D341Med (cell line): Measurements from ENCODE around the gene SLC29A4.
"Not testable (repeated sequence)": the region's sequence is repeated elsewhere in the genome, so short reads cannot be mapped to it uniquely, and the experiment has no call there.

Experiments
- DNase-seq: peaks from one replicate; pipeline ENCODE4 v3.0.0; 2012; ENCODE audit warnings: low spot score

The SLC29A4 gene, protein sequence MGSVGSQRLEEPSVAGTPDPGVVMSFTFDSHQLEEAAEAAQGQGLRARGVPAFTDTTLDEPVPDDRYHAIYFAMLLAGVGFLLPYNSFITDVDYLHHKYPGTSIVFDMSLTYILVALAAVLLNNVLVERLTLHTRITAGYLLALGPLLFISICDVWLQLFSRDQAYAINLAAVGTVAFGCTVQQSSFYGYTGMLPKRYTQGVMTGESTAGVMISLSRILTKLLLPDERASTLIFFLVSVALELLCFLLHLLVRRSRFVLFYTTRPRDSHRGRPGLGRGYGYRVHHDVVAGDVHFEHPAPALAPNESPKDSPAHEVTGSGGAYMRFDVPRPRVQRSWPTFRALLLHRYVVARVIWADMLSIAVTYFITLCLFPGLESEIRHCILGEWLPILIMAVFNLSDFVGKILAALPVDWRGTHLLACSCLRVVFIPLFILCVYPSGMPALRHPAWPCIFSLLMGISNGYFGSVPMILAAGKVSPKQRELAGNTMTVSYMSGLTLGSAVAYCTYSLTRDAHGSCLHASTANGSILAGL

DNA sequence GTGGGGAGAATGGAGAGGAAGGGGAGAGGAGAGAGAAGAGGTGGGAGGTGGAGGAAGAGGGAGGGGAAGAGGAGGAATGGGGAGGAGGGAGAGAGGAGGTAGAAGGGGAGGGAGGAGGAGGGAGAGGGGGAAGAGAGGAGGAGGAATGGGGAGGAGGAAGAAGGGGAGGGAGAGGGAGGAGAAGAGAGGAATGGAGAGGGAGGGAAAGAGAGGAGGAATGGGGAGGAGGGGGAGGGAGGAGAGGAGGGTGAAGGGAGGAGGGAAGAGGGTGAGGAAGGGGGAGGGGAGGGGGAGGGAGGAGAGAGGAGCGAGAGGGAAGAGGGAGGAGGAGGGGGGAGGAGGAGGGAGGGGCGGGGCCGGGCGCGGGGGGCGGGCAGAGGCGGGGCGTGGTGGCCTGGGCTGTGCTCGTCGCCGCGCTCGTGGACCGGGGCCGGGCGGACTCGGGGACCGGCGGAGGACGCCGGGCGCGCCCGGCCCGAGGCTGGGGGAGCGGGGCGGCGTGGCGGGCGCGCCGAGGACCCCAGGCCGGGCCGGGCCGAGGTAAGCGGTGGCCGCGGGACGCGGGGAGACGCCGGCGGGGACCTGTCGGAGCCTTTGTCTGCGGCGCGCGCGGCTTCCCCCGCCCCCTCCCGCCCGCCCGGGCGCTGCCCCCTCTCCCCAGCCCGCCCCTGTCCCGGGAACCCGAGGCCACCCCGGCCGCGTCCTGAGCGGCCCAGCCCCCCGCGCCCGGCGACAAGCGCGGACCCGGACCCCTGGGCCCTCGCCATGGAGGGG, at the start of gene SLC29A4:
TSS of gene SLC29A4 (plus strand) at position 401 of the 774 bp plus-strand sequence. CDS start 4,874 bp downstream, outside the sequence.
- DNase-seq = peak; percentile 79

DNA sequence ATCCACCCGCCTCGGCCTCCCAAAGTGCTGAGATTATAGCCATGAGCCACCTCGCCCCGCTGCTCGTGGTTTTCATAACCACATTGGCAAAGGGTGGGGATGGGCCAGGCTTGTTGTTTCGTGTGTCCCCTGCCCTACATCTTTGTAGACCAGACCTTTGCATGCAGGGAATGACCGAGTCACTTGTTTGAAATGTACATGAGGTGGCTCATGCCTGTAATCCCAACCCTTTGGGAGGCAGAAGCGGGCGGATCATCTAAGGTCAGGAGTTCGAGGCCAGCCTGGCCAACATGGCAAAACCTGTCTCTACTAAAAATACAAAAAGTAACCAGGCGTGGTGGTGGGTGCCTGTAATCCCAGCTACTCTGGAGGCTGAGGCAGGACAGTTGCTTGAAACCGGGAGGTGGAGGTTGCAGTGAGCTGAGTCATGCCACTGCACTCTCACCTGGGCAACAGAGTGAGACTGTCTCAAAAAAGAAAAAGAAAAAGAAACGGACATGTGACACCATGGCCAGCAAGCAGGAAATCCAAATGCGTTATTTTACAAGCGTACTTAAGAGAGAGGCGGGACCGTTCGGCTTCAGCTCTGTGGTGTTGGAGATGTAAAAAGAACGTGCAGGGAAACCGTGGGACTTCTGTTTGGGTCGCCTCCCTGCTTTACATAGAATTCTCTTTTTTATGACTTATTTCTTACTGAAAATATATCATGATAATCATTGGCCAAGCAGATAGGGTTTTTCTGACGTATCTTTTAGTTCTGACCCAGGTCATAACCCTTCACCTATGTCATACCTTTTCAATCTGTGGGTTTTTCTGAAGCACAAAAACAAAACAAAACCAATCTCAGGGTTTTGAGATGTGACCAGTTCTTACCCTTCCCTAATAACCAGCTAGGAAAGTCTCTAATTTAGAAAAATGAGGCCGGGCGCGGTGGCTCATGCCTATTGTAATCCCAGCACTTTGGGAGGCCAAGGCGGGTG, 47.6 kb upstream of the SLC29A4 start:
- DNase-seq = no peak

DNA sequence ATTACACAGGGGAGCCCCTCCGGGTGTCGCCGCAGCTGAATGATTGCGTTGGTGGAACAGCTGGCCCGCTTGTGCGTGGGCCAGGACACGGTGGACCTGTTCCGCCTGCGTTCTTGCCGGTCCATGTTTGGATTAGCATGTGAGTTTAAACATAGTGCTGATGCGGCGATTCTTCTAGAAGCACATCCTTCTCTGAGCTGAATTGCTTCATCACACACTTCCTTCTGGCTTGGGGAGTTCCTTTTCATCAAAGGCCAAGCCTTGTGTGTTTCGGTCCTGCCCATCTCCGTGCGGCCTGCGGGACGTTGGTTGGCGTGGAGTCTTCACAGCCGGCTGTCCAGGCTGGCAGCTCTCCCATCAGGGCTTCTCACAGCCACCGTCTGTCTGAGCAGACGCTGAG, 45.5 kb upstream of the SLC29A4 start:
- DNase-seq = no peak

DNA sequence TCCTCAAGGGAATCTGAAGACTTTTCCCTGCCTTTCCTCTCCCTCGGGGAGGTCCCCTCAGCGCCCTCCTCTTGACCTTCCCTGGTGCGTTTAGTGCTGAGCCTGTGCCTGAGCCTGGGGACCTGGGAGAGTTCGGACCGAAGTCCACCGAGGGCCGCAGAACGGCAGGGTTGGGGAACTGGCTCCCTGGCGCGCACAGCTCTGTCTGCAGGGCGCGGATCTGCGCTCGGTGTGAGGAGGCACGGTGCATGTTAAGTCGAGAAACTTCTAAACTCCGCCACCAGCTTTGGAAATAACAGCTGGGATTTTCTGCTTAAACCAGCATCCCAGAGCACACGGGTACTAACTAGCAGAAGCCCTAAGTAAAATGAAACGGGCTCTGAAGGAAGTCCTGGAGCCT, 44.2 kb upstream of the SLC29A4 start:
- peak; percentile 25 for DNase-seq

DNA sequence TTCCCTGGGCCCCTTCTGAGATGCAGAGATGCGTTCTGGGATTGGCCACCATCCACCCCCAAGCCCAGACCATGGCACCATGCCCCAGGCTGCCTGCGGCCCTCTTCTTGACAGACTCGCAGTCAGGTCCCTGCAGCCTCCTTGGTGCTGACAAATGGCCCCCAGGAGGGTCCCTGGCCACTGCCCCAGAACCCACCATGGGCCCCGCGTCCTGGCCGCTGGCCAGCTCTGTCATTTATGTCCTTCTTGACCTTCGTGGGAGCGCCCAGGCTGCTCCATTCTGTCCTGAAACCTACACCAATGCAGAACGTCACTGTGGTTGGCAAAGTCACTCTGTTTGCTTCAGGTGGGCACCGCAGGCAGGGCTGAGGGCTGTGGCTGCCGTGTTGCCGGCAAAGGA, 39.5 kb upstream of the SLC29A4 start:
- DNase-seq = peak; percentile 8

GRCh38 chr7:5248201-5248885, 34.4 kb upstream of the SLC29A4 start:
- peak; percentile 95 for DNase-seq

- DNase-seq = not testable (repeated sequence)
Measured at GRCh38 chr7:5250787-5251186, 32.0 kb upstream of the SLC29A4 start.

- DNase-seq = not testable (repeated sequence)
Measured at GRCh38 chr7:5253529-5253928, 29.2 kb upstream of the SLC29A4 start.

DNA sequence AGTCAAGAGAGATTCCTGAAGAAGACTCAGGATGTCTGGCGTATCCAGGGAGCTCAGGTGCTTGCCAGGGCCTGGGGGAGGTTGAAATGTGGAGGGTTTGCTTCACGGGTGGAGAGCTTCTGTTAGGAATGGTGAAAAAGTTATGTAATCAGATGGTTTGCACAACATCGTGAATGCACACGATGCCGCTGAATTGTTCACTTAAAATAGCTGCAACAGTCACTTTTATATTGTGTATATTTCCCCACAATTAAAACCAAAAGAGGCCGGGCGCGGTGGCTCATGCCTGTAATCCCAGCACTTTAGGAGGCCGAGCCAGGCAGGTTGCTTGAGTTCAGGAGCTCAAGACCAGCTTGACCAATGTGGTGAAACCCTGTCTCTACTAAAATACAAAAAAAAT, 28.4 kb upstream of the SLC29A4 start:
- not testable (repeated sequence) for DNase-seq

GRCh38 chr7:5255832-5256231, 26.9 kb upstream of the SLC29A4 start:
- DNase-seq = no peak

GRCh38 chr7:5260530-5261068, 22.1 kb upstream of the SLC29A4 start:
- DNase-seq = not testable (repeated sequence)

DNA sequence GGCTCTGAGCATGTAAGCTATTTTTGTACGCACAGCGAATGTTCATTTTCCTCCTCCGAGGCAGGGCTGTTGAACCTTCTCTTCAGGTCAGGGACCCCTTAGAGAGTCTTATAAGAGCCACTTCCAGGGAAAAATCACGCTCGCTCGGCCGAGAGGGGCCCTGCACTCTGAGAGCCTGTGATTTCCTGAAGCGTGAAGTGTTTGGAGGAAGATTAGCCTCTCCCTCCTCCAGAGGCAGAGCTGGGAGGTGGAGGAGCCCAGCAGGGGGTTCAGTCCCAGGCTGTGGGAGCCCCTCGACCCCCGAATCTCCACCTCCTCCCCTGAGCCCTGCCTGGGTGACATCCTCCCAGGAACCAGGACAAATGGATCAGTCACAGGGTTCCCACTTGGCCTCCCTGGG, 19.7 kb upstream of the SLC29A4 start:
- DNase-seq = peak; percentile 24

- peak; percentile 4 for DNase-seq
Measured at GRCh38 chr7:5265320-5266190, 17.2 kb upstream of the SLC29A4 start.

DNA sequence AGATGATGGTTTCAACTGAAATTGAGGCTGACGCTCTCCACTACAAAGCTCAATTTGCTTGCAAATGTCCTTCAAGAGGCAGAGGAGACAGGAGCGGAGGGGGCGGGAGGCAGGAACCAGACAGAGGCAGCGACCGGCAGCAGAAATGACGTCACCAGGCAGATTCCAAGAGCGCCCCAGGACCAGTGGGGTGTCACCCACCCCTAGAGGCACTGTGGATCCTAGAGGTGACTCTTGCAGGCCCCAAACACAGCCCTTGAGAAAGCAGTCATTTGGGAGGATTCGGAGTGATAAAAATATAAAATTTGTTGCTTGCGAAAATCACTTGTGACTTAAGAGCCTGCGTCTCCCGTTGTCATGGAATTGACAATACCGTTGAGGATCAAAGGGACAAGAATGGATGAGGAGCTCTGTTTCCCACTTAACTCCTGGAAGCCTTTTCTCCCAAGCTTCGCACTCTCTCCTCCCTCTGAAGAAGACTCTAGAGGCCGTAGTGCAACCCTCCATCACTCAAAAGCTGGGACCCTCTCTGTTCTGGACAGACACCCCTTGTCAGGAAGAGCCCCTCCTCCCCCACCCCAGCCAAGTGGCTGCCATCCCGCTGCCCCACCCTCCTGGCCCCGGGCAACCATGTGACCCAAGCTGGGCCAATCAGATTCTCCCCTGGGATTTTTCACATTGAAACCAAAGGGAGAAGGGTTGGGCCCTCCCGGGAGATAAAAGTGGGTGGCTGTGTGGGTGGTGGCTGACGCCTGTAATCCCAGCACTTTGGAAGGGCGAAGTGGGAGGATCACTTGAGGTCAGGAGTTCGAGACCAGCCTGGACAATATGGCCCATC, 16.3 kb upstream of the SLC29A4 start:
- DNase-seq = peak; percentile 37

DNA sequence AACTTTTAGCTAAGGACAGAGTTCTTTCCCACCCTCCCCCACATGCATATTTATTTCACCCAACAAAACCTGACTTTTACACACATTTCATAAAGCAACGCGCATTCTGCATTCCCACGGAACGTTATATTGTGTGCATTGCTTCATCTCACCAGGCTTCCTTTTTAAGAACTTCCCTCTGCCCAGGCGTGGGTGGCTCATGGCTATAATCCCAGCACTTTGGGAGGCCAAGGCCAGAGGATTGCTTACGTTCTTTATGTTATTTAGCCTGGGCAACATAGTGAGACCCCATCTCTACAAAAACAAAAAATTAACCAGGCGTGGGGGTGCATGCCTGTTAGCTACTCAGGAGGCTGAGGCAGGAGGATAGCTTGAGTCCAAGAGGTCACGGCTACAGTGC, 14.9 kb upstream of the SLC29A4 start:
- not testable (repeated sequence) for DNase-seq

DNA sequence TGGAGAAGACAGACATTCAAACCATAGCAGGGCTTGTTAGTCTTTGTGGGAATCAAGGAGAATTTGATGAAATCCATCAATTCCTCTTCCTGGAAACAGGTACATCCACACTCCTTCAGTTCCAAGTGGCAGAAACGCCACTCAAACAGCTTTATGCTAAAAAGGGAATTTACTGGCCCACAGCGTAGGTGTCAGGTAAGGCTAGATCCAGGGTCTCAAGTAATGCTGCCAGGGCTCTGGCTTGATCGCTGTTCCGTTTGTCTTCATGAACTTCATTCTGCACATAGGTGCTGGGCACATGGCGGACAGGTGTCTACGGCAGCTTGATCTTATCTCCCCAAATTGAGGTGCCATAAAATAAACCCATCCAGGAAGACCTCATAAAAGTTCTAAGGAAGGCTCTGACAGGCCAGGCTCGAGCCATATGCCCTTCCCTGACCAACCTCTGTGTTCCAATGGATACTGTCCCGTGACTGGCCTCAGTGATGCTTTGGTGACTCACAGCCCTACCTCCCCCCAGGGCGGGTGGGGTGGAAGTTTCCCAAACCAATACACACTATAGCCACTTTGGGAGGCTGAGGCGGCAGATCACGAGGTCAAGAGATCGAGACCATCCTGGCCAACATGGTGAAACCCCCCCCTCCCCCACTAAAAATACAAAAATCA, 12.6 kb upstream of the SLC29A4 start:
- DNase-seq = not testable (repeated sequence)

- DNase-seq = peak; percentile 69
Measured at GRCh38 chr7:5270788-5271187, 12.0 kb upstream of the SLC29A4 start.

- DNase-seq = peak; percentile 5
Measured at GRCh38 chr7:5273831-5274405, 8.8 kb upstream of the SLC29A4 start.
